Esophagus muscularis mucosa (tissue), 4 donors: Measurements from ENCODE around the gene SLC6A19. TPM values are rescaled to one million over a fixed set of nuclear protein-coding genes. Genes with fewer than 3 reads are reported as not detected.

ENCODE experiments used
- DNase-seq: peaks from one replicate; pipeline ENCODE4 v3.0.0-alpha.2; 2017; ENCODE audit errors: extremely low spot score
- H3K27ac ChIP-seq, 4 donors: fragments of 200-600 bp; sonication (generic); replicated peaks in 1 of 4; 1 replicate in 3 of 4; 2 replicates in 1 of 4; pipeline ENCODE4 v1.5.1; 2016 to 2019; ENCODE audit warnings: mild to moderate bottlenecking in 1 of 4
- H3K27me3 ChIP-seq, 4 donors: fragments of 200-600 bp; sonication (generic); one replicate each; pipeline versions ENCODE4 v1.5.1 to v1.6.0; 2016 to 2019
- H3K36me3 ChIP-seq, 4 donors: fragments of 200-600 bp; sonication (generic); one replicate each; pipeline ENCODE4 v1.5.1; 2016 to 2019
- H3K4me1 ChIP-seq, 4 donors: fragments of 200-600 bp; sonication (generic); one replicate each; pipeline ENCODE4 v1.5.1; 2016 to 2019
- H3K4me3 ChIP-seq, 4 donors: fragments of 200-600 bp; sonication (generic); 1 replicate in 2 of 4; 2 replicates in 2 of 4; pipeline ENCODE4 v1.5.1; 2016 to 2019; ENCODE audit warnings: mild to moderate bottlenecking in 4 of 4, moderate library complexity in 1 of 4
- H3K9me3 ChIP-seq, 4 donors: fragments of 200-600 bp; sonication (generic); 1 replicate in 3 of 4; 2 replicates in 1 of 4; pipeline ENCODE4 v1.5.1; 2016 to 2019
- CTCF ChIP-seq, 3 experiments: fragments of 200-600 bp in 2 of 3; fragments of 450-650 bp in 1 of 3; sonication (generic) in 2 of 3; IDR thresholded peaks; one replicate each; pipeline ENCODE4 v1.5.1; 2017 to 2019; ENCODE audit warnings: antibody characterized with exemption in 3 of 3, mild to moderate bottlenecking in 2 of 3, moderate library complexity in 1 of 3
- EP300 ChIP-seq: sonication (generic); formaldehyde crosslinking; IDR thresholded peaks from one replicate; pipeline ENCODE4 v1.6.1; 2017; ENCODE audit warnings: antibody characterized with exemption
- POLR2A ChIP-seq: fragments of 450-650 bp; IDR thresholded peaks from one replicate; pipeline ENCODE4 v1.6.1; 2017; ENCODE audit warnings: antibody characterized with exemption, moderate library complexity, mild to moderate bottlenecking, low read depth
- POLR2AphosphoS5 ChIP-seq, 2 donors: sonication (generic); formaldehyde crosslinking; IDR thresholded peaks; one replicate each; pipeline ENCODE4 v1.6.1; 2017; ENCODE audit warnings: antibody characterized with exemption in 2 of 2
- WGBS: methylation state at CpG from one replicate; pipeline ENCODE4 v1.1.5; 2018; 5-methylcytosine and 5-hydroxymethylcytosine counted together
- intact Hi-C: fragments of 100-400 bp; cut with DNase I; formaldehyde crosslinking; loops from one replicate; pipeline ENCODE4 v1.15.1; 2023
- total RNA-seq, 4 donors: library from RNA; depleted of rRNA; stranded (reverse); fragments of >200 nt; gene quantifications; one replicate each; pipeline versions ENCODE4 v1.1.0 to v1.2.1, GENCODE V29; 2016

SLC6A19 gene
- total RNA-seq, 4 donors from 2014 or later, result not detected

GRCh38 chr5:1219098-1219767 is 17.8 kb downstream of the SLC6A19 start:
- no peak for DNase-seq
- Histone ChIP-seq H3K4me3 (no peak overlapping the region), H3K4me1 (no peaks in the 10 kb centered on the region), H3K27ac (no peak overlapping the region), H3K36me3 (no peaks in the 10 kb centered on the region), H3K9me3 (peaks cover 0 to 9% (median 3%) of the 10 kb centered on the region in 4 donors), H3K27me3 (peaks cover 0 to 74% (median 0%) of the 10 kb centered on the region in 4 donors)
- 82% methylated on average over 22 of the region's 38 CpGs for WGBS
- TF ChIP-seq EP300 (no peak), CTCF (IDR thresholded peaks at IDR 0.05) (no peak), POLR2A (no peak)
- intact Hi-C loops, result no loop called here

- Histone ChIP-seq H3K4me1 (no peaks in the 10 kb centered on the region), H3K36me3 (no peaks in the 10 kb centered on the region), H3K27ac (no peak overlapping the region), H3K27me3 (peaks cover 0 to 74% (median 0%) of the 10 kb centered on the region in 4 donors), H3K9me3 (peaks cover 0 to 9% (median 3%) of the 10 kb centered on the region in 4 donors), H3K4me3 (no peak overlapping the region)
- TF ChIP-seq POLR2A (no peak), EP300 (no peak), CTCF (IDR thresholded peaks at IDR 0.05) (no peak), POLR2AphosphoS5 (IDR thresholded peaks at IDR 0.05) (no peak)
- 92% methylated on average over 5 of the region's 11 CpGs for WGBS
- DNase-seq, result no peak
- intact Hi-C loops, result no loop called here
These were observed 18.3 kb downstream of the SLC6A19 start for GRCh38 chr5:1219768-1220100.

GRCh38 chr5:1220351-1220750 is 19.0 kb downstream of the SLC6A19 start:
- Histone ChIP-seq H3K4me3 (no peak overlapping the region), H3K36me3 (no peaks in the 10 kb centered on the region), H3K27me3 (peaks cover 0 to 72% (median 0%) of the 10 kb centered on the region in 4 donors), H3K4me1 (no peaks in the 10 kb centered on the region), H3K9me3 (peaks cover 0 to 9% (median 1%) of the 10 kb centered on the region in 4 donors), H3K27ac (no peak overlapping the region)
- DNase-seq, result no peak
- TF ChIP-seq CTCF (IDR thresholded peaks at IDR 0.05) (no peak), POLR2AphosphoS5 (IDR thresholded peaks at IDR 0.05) (no peak), POLR2A (no peak), EP300 (no peak)
- intact Hi-C loops, result no loop called here
- 83% methylated on average over 9 of the region's 9 CpGs for WGBS

GRCh38 chr5:1220831-1221230 is 19.4 kb downstream of the SLC6A19 start:
- no peak for TF ChIP-seq EP300
- no peaks in the 10 kb centered on the region for H3K36me3 ChIP-seq
- no peak overlapping the region for H3K27ac ChIP-seq
- 90% methylated on average over 19 of the region's 19 CpGs for WGBS
- H3K9me3 ChIP-seq, result peaks cover 0 to 5% (median 0%) of the 10 kb centered on the region in 4 donors
- intact Hi-C loops, result no loop called here
- peaks cover 0 to 73% (median 0%) of the 10 kb centered on the region in 4 donors for H3K27me3 ChIP-seq
- no peak overlapping the region for H3K4me3 ChIP-seq
- DNase-seq, result no peak
- H3K4me1 ChIP-seq, result no peaks in the 10 kb centered on the region

- Histone ChIP-seq H3K4me1 (no peaks in the 10 kb centered on the region), H3K27ac (no peak overlapping the region), H3K9me3 (no peaks in the 10 kb centered on the region), H3K27me3 (peaks cover 0 to 73% (median 0%) of the 10 kb centered on the region in 4 donors), H3K4me3 (no peak overlapping the region), H3K36me3 (no peaks in the 10 kb centered on the region)
- TF ChIP-seq EP300 (no peak), CTCF (IDR thresholded peaks at IDR 0.05) (no peak), POLR2A (no peak), POLR2AphosphoS5 (IDR thresholded peaks at IDR 0.05) (no peak)
- no peak for DNase-seq
- WGBS, result 92% methylated on average over 9 of the region's 10 CpGs
- intact Hi-C loops, result no loop called here
These were observed 20.3 kb downstream of the SLC6A19 start for GRCh38 chr5:1221721-1222120.
